HPDE6-E6E7 (cell line): ENCODE results near the gene LSMEM2.
A peak's percentile ranks its signal among the peaks of the same experiment; 100 is the strongest.
"Not testable (repeated sequence)": the region's sequence is repeated elsewhere in the genome, so short reads cannot be mapped to it uniquely, and the experiment has no call there.

Source experiments
- DNase-seq: peaks from one replicate; pipeline ENCODE4 v3.0.0; 2011; ENCODE audit warnings: missing footprints; ENCODE audit errors: extremely low spot score

LSMEM2 gene

DNA sequence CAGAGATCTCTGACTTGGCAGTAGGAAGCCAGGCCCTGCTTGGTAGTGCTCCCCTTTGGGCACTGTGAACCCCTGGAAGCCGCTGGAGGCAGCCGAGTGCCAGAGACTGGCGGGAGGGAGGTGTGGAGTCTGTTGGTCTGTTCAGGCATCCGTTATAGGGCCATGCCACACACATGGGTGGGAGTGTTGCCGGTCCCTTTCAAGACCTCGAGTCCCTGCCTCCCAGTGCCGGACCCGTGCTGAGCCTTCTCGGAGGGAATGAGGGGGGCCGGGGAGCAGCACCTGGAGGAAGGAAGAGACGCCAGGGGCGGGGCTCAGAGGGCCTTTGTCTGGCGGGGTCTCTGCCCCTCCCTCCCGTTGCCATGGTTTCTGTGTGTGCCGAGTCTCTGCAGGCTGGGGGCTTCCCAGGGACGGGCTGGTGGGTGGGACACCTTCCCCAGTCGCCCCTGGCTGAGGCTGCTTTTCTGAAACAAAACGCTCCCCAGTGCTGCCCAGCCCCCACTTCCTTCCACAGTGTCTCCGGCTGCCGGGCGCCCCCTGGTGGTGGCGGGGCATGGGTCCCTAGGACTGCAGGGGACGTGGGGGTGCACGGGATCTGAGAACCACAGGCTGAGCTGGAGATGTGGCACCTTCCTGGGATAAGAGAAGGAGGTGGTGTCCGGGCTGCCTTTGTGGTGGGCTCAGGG, 32.9 kb upstream of the LSMEM2 start:
- DNase-seq, result no peak

DNA sequence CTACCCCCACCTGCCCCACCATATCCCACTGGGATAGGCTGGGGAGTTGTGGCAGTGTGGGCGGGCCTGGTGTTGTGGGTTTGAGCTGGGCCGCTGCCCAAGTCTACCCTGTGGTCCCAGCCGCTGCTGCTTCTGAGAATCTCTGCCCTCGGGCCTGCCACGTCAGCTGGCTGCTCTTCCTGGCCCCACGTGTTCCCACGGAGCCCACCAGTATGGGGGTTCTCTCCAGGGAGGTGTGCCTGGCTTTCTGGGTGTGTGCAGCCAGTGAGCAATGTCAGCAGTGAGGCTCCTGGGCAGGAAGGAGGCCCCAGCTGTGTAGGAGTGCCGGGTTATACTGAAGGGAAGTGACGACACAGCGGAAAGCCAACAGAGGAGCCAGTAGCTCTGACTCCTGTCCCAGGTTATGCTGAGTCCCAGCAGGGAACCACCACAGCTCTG, 32.4 kb upstream of the LSMEM2 start:
- DNase-seq, result no peak

DNA sequence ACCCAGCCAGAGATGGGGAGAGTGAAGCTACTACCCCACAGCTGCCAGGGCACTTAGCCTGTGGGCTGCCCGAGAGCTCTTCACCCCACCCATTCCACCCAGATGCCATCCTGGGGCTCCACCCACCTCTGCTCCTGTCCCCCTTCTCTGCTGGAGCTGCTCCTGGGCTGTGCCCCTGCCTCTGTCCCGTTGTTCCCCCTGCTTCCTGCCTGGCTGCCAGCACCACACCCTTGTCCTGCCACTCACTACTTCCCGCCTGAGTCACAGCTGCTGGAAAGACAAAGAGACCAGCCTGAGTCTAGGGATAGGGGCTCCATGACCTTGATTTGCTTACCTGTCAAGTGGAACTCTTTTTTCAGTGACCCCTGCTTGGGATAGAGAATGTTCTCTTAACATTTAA, 30.5 kb upstream of the LSMEM2 start:
- DNase-seq, result no peak

DNA sequence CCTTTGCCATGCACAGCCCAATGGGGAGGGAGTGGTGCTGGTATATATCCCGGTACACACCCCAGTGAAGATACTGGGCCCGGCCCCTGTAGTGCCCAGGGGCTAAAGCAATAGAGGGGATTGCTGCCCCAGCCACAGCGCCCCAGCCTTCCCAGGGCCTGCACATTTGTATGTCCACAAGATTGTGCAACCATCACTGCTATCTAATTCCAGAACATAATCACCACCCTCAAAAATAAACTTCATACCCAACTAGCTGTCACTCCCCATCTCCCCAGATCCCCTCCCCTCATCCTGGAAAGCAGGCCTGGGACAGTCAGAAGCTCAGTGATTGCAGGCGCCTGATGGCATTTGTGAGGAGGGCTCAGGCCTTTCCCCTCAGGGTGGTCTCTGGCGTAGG, 29.4 kb upstream of the LSMEM2 start:
- DNase-seq, result no peak

DNA sequence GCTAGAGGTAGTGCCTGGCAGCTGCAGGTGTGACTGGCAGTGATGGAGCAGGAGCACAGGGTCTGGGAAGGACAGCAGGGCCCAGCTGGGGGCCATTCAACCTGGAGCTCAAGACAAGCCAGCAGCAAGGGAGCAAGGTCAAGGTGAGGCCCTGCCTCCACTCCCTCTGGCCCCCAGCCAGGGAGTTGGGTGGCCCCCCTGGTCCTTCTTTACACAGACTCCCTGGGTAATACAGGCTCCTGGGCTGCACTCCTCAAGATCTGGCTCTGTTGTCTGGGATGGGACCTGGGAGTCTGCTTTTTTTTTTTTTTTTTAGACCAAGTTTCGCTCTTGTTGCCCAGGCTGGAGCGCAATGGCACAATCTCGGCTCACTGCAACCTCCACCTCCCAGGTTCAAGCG, 28.4 kb upstream of the LSMEM2 start:
- DNase-seq, result no peak

DNA sequence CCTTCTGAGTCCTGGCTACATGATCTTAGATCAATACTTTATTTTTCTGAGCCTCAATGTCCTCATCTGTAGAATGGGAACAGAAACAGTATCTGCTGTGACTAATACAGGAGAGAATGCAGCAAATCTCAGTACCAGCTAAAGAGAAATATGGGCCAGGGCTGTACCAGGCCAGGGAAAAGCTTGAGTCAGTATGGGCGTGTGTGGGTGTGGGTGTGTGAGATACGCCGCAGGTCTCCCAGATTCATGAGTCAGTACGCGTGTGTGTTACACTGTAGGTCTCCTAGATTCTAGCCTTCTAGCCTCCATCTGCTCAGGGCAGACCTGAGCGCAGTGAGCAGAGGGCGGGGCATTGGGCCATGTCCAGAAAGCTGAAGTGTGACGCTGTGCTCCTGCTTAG, 27.7 kb upstream of the LSMEM2 start:
- peak; percentile 46 for DNase-seq

DNA sequence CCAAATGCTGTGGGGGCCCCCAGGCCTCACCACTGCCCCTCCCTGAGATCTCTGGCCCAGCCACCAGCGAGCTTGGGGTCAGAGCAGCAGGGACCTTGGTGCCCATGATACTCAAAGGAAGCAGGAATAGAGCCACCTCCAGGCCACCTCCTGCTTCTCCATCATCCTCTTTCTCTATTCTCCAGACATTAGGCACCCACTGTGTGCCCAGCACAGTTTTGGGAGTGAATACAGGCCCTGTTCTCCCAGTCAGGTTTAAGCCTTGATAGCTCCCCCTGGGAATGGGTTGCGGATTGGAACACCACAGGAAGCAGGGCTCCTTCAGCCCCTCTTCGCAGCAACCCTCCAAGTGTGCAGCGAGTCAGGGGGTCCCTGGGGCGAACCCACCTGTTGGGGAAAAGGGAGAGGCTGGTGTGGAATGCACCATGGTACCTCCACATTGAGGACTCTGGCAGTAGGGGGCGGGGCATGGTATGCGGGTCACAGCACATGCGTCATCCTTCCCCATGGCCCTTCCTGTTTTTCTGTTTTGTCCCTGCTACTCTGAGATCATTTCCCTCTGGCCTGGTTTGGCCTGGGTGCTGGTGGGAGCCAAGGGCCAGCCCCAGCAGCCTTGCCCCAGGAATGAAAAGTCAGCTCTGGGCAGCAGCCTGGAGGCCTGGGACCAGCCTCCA, 24.2 kb upstream of the LSMEM2 start:
- no peak for DNase-seq

DNA sequence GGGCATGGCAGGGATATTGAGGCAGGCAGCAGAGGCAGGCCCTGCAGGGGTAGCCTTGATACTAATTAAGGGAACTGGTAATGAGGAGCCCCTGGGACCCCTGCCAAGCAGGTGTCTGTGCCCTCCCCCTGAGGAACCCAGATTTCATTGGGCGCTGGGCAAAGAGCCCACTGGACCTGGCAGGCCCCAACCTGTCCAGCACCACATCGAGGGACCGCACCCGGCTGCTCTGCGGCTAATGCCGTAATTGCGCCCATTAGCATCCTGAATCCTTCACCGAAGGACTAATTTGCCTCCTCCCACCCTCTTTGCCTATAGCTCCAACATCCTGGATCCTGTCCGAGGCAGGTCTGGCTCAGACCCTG, 23.7 kb upstream of the LSMEM2 start:
- DNase-seq, result no peak

DNA sequence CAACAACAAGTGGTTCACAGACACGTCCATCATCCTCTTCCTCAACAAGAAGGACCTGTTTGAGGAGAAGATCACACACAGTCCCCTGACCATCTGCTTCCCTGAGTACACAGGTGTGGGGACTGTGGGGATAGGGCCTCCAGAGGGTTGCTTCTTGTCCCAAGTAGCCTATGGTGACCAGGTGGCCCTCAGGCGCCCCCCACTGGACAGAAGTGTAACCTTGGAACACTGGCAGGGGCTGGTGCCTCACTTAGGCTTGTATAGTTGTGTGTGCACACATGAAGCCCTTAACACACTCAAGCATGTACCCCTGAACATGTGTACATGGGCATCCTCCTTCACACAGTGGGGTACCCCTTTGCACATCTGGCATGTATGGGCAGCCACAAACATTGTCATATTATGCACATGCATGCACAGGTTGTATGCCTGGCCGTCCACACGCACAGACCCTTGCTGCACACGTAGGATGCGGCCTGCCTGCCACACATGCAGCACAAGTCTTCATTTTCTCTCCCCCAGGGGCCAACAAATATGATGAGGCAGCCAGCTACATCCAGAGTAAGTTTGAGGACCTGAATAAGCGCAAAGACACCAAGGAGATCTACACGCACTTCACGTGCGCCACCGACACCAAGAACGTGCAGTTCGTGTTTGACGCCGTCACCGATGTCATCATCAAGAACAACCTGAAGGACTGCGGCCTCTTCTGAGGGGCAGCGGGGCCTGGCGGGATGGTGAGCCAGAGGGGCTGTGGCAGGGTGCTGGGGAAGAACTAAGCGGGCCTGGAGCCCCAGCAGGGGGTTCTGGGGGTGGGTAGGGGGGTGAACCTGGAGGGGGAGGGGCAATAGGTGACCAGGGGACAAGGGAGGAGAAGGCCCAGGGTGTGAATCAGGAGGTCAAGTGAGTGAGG, 21.7 kb upstream of the LSMEM2 start:
- no peak for DNase-seq

DNA sequence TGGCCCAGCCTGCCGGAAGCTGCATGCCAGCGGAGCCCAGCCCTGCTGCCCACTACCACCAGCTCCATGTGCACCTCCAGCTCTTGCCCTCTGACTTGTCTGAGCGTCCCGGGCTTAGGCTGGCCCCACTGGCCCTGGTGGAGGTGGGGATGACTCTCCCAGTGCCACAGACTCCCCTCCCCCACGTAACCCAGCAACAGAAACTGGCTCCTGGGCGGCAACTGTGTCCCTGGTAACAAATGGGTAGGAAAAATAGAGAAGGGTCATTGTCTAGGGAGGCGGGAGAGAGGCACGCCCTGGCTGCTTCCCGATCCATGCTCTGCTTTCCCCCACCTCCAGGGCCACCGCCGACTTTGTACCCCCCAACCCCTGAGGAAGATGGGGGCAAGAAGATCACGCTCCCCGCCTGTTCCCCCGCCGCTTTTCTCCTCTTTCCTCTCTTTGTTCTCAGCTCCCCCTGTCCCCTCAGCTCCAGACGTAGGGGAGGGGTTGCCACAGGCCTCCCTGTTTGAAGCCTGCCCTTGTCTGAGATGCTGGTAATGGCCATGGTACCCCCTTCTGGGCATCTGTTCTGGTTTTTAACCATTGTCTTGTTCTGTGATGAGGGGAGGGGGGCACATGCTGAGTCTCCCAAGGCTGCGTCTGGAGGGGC, 20.7 kb upstream of the LSMEM2 start:
- no peak for DNase-seq

DNA sequence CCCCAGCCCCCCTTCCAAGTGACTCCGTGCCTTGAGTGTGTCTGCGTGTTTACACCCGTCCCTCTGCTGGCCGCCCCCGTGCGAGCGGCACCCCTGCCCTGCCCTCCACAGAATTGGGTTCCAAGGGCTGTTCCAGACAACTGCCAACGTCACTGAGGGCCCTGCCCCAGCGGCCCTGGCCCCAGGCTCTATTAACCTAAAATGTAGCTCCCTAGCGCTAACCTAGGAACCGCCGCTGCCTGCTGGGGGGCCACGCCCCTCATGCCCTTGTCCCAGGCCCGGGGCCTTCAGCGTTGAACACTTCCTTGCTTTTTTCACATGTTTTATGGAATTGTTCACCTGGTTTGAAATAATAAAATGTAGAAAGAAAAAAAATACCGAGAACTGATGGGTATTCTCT, 19.9 kb upstream of the LSMEM2 start:
- DNase-seq, result no peak

DNA sequence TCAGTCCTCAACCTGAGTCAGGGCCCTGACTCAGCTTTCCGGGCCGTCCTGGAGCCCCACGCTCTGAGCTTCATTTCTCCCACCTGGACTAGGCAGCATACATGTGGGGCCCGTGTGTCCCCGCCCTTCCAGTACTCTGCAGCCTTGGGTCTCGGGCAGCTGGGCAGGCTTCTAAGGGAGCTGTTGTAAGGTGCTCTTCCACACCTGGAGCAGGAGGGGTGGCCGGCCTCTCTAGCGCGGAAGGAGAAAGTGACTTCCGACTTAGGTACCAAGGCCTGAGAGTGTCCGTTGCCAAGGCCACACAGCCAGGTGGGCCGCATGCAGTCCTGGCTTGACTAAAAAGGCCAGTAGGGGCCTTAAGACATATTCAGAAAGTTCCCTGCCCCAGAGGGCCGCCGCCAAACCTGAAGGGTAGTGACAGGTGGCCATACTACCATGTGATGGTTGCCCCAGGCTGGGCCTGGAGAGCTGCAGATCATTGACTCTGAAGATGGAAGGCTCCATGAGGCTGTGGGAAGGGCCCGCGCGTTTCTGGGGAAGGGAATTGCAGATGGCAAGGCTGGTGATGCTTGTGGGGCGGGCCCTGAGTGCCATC, 19.4 kb upstream of the LSMEM2 start:
- no peak for DNase-seq

DNA sequence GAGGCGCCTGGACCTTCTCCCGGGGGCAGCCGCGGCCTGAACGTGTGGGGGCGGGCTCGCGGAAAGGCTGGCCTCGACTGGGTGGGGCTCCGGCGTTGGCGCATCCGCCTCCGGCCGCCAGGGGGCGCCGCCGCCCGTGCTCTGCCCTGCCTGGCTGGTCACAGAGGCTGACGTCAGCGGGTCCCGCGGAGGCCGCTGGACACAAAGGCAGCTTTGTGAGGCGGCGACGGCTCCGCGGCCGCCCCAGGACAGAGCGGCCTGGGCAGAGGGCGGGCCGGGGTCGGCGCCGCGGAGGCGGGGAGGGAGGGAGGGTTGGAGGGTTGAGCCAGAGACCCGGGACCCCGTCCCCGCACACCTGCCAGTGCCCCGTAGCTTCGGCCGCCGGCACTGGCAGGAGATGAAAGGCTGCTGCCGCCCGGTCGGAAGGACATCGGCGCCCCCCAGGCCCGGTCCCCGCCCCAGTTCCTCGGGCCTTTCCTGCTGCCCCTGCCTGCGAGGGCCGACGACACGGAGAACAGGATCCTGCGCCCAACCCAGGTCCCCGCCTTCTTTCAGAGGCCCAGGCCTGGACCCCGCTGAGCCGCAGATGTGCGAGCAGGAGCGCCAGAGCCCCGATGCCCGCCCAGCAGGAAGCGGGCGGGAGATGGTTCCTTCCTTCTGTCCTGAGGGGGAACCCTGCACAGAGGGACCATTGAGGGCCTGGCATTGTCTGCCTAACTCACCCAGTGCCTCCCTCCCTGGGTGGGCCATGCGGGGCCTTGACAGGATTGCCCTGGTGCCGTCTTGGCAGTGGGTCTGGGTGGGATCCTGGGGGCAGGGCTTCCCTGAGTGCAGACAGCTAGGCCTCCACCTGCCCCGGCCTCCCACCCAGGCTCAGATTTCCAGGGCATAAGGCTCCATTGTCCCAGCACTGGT, 18.6 kb upstream of the LSMEM2 start:
- DNase-seq, result no peak

DNA sequence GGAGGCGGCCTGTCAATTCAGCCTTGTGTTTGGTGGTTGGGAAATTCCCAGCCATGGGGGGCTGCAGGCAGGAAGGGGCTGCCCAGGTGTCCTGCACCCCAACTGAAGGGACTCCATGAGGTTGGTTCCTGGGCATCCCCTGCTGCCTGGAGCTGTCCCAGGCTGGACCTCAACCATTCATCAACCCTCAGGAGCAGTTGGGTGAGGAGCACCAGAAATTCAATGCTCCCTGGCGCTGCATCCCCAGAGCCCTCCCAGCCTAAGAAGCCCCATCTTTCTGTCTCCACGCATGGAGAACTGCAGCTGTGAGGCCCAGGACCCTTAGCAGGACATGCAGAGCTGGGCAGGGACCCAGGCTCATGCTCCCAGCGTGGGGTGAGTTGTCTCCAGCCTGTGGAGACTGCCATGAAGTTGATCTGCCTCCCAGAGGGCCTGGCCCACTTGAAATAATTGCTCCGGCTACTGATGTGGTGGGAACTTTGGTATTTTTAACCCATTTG, 17.9 kb upstream of the LSMEM2 start:
- no peak for DNase-seq

DNA sequence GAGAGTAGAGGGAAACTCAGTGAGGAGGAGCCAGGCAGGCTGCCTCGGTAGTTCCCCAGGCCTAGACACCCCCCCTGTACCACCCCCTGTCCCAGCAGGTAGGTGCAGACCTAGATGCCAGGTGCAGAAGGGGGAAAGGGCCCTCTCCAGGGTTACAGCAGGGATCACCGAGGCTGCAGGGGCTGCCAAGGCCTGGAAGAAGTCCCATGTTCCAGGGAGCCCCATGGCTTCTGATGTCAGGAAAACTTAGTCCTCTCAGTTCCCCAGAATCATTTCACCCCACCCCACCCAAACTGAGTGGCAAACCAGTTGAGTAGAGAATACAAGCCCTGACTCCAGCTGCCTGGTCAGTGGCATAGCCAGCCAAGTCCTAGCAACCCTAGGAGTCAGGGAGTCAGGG, 17.4 kb upstream of the LSMEM2 start:
- DNase-seq, result no peak

DNA sequence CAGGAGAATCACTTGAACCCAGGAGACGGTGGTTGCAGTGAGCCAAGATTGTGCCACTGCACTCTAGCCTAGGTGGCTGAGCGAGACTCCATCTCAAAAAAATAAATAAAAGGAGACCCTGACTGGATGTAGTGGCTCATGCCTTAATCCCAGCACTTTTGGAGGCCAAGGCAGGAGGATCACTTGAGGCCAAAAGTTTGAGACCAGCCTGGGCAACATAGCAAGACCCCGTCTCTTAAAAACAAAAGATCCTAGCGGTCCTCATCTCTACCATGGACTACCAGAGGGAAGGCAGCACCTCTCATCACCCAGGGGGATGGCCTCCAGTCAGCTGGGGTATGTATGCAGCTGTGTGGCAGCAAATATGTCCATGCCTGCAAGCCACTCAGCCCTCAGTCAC, 16.7 kb upstream of the LSMEM2 start:
- not testable (repeated sequence) for DNase-seq

DNA sequence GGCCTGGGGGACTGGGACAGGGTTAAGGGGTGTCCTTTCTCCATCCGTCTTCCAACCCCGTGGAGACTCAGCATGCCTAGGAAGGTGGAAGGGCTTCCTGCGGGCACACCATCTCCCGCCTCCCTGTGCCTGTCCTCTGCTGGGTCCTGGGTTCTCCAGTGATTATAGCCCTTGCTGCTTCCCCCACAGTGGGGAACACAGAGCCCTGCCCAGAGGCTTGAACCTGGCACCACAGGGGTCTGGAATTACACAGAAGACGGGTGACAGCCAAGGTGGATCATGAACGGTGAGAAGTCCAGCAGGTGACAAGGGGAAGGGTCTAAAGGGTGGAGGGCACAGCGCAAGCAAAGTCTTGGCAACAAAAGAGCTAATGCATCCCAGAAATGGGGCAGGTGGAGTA, 16.1 kb upstream of the LSMEM2 start:
- DNase-seq, result no peak

DNA sequence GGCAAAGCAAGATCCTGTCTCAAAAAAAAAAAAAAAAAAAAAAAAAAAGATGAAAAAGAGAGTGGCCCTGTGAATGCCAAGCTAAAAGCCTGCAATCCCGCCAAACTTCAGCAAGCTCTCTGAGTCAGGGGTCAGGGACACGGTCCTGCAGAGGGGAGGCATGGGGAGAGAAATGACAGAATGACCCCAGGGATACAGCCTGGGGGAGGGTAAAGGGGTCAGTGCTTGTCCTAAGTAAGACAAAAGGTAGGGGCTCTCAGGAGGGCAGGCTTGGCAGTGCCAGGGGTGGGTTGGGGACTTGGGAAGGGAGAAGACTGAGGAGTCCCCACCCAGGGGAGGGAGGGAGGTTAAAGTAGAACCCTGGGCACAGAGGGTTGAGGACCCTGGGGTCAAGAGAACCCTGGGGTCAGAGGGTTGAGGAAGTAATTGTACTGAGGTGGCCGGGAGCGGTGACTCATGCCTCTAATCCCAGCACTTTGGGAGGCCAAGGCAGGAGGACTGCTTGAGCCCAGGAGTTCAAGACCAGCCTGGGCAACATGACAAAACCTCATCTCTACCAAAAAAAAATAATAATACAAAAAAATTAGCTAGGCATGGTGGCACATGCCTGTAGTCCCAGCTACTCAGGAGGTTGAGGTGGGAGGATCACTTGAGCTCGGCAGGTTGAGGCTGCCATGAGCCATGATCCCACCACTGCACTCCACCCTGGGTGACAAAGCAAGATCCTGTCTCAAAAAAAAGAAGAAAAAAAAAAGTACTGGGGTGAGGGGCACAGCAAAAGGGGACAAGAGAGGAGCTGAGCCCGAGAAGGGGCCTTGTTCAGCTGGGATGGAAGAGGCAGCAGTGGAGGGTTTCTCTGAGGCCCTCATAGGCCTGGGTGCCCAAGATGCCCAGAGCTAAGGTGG, 15.2 kb upstream of the LSMEM2 start:
- DNase-seq, result no peak

DNA sequence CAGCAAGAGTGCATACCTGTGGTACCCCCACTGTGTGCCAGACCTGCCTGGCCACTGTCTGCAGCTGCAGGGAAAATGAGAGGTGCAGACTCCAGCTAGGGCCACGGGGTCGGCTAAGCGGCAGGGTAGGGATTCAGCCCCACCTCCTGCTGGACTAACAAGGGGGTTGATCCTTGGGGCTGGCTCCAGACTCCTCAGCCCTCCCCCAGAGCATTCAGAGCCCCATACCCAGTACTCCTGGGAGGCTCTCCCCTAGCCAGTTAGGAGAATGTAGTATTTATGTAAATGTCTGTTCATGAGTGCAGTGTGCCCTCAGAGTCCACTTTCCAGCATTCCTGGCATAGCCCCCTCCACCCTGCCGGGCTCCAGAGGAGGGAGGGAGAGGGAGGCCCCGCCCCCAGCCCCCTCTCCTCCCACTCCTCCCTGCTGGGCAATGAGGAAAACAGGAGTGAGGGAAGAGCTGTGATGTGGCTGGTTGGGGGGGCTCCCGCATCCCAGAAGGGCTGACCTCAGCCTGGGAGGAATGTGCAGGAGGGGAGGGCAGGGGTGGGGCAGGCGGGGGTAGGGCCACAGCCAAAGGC, 14.4 kb upstream of the LSMEM2 start:
- DNase-seq, result no peak
